GM12875 (cell line): ENCODE measurements around the gene NFKB1.
A peak's percentile ranks its signal among the peaks of the same experiment; 100 is the strongest.
"Not testable (repeated sequence)": the region's sequence is repeated elsewhere in the genome, so short reads cannot be mapped to it uniquely, and the experiment has no call there.

Experiments
- H3K4me3 ChIP-seq: one replicate; pipeline ENCODE4 v1.5.1; 2011; ENCODE audit warnings: low read depth, low read length, control low read depth
- TF ChIP-seq, protein P1 (sequence below): IDR thresholded peaks from 2 replicates; pipeline ENCODE4 v1.5.1; 2011; ENCODE audit warnings: low read depth, mild to moderate bottlenecking, control low read depth, inconsistent platforms, low read length, moderate library complexity, borderline replicate concordance; ENCODE audit not compliant: insufficient read depth

Gene NFKB1

GRCh38 chr4:102483120-102483519, 18.0 kb upstream of the NFKB1 start:
- no peak overlapping the region for H3K4me3 ChIP-seq

DNA sequence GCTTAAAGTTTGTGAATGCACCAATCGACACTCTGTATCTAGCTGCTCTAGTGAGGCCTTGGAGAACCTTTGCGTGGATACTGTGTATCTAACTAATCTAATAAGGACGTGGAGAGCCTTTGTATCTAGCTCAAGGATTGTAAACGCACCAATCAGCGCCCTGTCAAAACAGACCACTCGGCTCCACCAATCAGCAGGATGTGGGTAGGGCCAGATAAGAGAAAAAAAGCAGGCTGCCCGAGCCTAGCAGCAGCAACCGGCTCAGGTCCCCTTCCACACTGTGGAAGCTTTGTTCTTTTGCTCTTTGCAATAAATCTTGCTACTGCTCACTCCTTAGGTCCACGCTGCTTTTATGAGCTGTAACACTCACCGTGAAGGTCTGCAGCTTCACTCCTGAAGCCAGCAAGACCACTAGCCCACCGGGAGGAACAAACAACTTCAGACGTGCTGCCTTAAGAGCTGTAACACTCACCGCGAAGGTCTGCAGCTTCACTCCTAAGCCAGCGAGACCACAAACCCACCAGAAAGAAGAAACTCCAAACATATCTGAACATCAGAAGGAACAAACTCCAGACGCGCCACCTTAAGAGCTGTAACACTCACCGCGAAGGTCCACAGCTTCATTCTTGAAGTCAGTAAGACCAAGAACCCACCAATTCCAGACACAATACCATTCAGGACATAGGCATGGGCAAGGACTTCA, 17.0 kb upstream of the NFKB1 start:
- H3K4me3 ChIP-seq: not testable (repeated sequence)

More at GRCh38 chr4:102483120-102483519, 18.0 kb upstream of the NFKB1 start:
- TF ChIP-seq, protein P1, sequence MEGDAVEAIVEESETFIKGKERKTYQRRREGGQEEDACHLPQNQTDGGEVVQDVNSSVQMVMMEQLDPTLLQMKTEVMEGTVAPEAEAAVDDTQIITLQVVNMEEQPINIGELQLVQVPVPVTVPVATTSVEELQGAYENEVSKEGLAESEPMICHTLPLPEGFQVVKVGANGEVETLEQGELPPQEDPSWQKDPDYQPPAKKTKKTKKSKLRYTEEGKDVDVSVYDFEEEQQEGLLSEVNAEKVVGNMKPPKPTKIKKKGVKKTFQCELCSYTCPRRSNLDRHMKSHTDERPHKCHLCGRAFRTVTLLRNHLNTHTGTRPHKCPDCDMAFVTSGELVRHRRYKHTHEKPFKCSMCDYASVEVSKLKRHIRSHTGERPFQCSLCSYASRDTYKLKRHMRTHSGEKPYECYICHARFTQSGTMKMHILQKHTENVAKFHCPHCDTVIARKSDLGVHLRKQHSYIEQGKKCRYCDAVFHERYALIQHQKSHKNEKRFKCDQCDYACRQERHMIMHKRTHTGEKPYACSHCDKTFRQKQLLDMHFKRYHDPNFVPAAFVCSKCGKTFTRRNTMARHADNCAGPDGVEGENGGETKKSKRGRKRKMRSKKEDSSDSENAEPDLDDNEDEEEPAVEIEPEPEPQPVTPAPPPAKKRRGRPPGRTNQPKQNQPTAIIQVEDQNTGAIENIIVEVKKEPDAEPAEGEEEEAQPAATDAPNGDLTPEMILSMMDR: no peak

DNA sequence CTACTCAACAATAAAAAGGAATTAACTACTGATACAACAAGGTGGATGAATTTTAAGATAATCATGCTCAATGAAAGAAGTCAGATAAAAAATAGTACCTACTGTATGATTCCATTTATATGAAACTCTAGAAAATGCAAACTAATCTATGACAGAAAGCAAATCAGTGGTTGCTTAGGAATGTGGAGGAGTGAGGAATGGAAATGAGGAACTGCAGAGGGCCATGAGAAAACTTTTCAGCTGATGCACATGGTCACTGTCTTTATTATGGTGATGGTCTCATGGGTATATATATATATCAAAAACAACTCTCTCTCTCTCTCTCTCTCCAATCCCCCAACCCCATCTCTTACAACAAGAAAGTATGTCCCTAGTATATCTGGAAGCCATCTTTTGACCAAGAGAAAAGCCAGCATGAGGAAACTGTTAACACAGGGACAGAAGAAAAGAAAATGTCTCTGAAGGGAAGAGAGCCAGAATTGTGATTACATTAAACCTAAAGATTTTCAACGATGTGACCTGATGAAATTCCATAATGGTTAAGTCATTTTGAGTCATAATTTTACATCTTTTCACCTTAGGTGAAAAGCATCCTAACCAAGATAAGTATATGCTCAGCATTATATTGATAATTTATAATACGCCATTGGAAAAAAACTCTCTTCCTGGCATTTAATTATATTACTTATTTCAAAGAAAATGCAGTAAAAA, 8.5 kb upstream of the NFKB1 start:
- TF ChIP-seq, protein P1: no peak
- H3K4me3 ChIP-seq: no peak overlapping the region

GRCh38 chr4:102493257-102493656, 7.9 kb upstream of the NFKB1 start:
- TF ChIP-seq, protein P1: no peak
- H3K4me3 ChIP-seq: no peak overlapping the region

DNA sequence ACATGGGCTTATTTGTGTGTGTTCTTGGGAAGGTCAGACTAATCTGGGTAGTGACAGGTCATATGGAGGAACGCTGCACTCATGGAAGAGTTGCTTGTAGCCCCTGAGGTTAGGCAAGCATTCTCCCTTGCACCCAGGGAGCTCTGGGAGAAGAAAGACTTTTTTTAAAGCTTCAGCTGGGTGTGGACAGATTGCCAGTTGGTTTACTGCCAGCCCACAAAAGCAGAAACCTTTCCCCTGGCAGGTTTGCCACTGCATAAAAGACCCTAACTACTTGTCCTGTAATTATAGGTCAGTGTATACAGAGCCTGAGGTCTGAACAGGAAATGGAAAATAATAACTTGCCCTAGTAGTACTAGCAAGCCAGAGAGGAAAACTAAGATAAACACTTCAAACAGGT, 7.4 kb upstream of the NFKB1 start:
- H3K4me3 ChIP-seq: no peak overlapping the region

GRCh38 chr4:102494603-102495002, 6.6 kb upstream of the NFKB1 start:
- TF ChIP-seq, protein P1: no peak
- no peak overlapping the region for H3K4me3 ChIP-seq

More for the DNA sequence above, 7.4 kb upstream of the NFKB1 start:
- TF ChIP-seq, protein P1: no peak

- TF ChIP-seq, protein P1: no peak
- H3K4me3 ChIP-seq: no peak overlapping the region
These were observed 3.2 kb upstream of the NFKB1 start for GRCh38 chr4:102497986-102498385.

- TF ChIP-seq, protein P1: peak; percentile 17; the same call in 1 of the 2 replicates
- peak overlapping the region; percentile 78 for H3K4me3 ChIP-seq
These were observed 835 bp upstream of the NFKB1 start for GRCh38 chr4:102500352-102500695.
